Muscle layer of colon (tissue), 2 donors: Measurements from ENCODE around the gene ABLIM3.
"Not testable (repeated sequence)": the region's sequence is repeated elsewhere in the genome, so short reads cannot be mapped to it uniquely, and the experiment has no call there.

Experiments used
- H3K27ac ChIP-seq: one replicate; pipeline ENCODE4 v1.7.0; 2013; ENCODE audit warnings: low read depth, mild to moderate bottlenecking, low read length, moderate library complexity
- H3K27me3 ChIP-seq, 2 donors: one replicate each; pipeline ENCODE4 v1.7.0; 2013; ENCODE audit warnings: low read length in 2 of 2, mild to moderate bottlenecking in 2 of 2; ENCODE audit not compliant: insufficient read depth in 2 of 2, control insufficient read depth in 1 of 2
- H3K36me3 ChIP-seq: one replicate; pipeline ENCODE4 v1.7.0; 2013; ENCODE audit warnings: mild to moderate bottlenecking, low read length; ENCODE audit not compliant: insufficient read depth
- H3K4me1 ChIP-seq: one replicate; pipeline ENCODE4 v1.7.0; 2013; ENCODE audit warnings: mild to moderate bottlenecking, low read length; ENCODE audit not compliant: insufficient read depth
- H3K4me3 ChIP-seq, 2 donors: one replicate each; pipeline ENCODE4 v1.7.0; 2013; ENCODE audit warnings: low read length in 2 of 2, low read depth in 1 of 2, mild to moderate bottlenecking in 1 of 2, moderate library complexity in 1 of 2
- H3K9ac ChIP-seq: one replicate; pipeline ENCODE4 v1.7.0; 2013; ENCODE audit warnings: low read length
- H3K9me3 ChIP-seq: one replicate; pipeline ENCODE4 v1.7.0; 2013; ENCODE audit warnings: mild to moderate bottlenecking, low read length
- donor health status: abdominal sarcoma.
- donor health status: Adenocarcinoma of cecum.

The ABLIM3 gene

DNA sequence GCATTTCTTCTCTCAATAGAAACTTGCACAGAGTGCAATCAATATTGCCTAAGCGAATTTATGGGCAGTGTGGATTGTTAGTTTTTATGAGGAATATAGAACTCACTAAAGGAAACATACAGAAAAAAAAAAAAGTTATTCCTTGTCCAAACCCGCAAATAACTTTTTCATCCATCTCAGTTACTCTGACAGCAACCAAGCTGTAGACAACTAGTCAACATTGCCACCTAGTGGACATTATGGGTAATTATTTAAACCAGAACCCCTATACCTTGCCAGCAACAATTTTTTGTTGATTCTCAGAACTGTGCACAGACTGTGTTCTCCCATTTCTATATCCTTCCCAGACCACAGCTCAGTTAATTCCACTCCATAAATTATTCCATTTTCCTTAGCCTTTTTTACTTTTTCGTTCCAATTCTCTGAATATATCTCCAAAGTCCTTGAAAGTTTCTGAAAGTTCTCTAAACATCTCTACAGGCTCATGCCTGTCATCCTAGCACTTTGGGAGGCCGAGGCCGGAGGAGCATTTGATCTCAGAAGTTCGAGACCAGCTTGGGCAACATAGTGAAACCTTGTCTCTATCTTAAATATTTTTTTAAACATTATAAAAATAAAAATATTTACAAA, 127.8 kb downstream of the ABLIM3 start:
- no peaks in the 10 kb centered on the region for H3K4me1 ChIP-seq
- H3K27me3 ChIP-seq = no peaks in the 10 kb centered on the region
- no peak overlapping the region for H3K27ac ChIP-seq
- H3K4me3 ChIP-seq = no peak overlapping the region
- H3K9me3 ChIP-seq = no peaks in the 10 kb centered on the region
- H3K36me3 ChIP-seq = no peaks in the 10 kb centered on the region
- H3K9ac ChIP-seq = no peak overlapping the region

DNA sequence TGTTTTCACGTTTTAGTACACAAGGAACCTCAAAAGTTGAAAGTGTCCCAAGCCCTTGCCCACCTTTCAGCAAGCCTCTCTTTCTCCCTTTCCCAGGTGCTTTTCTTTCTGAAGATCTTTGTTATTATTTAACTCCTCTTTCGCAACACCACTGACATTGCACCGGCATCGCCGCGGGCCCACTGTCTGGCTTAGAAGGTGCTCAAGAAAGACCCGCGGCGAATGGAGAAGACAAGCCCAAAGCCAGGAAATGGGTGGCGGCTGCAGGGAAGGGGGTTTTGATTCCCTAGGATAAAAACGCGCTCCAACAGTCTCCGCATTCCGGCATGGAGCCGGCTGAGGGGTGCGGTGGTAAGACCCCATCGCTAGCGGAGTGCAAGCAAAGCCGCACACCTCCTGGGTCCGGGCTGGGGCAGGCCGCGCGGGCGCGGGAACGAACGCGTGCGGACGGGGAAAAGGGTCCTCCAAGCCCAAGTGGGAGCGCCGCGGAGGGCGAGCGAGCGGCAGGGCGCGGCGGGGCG, 130.0 kb downstream of the ABLIM3 start:
- no peak overlapping the region for H3K9ac ChIP-seq

DNA sequence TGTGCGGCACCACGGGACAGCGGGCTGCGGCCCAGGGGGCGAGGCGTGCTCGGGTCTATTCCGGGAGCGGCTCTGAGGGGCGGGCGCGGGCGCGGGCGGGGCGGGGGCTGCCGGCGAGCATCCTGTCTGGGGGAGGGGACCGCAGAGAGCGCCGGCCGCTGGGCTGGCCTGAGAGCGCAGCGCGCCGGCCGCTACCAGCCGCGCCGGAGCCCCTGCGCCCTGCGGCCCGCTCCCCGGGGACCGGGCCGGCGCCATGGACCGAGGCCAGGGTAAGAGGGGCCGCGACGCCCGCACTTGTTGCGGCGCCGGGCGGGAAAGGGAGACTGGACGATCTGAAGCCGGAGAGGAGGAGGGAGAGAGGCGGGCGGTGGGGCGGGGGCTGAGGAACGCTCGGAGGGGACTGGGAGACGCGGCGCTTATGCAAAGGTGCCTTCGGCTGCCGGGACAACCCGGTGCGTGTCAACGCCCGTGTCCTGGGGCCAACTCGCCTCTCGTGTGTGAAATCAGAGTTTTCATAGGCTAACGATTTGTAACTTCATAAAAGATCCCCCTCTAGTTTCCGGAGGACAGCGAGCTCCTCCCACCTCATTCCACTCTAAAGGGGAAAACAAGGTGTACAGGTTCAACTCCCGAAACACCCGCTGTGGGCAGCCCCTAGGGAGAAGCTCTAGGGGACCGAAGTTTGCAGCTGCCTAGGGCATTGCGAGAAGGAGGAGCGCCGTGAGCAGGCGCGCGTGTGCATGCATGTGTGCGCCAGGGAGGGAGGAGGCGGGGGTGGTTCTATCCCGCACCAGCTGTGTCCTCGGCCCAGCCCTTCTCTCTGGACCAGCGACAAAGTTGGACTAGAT, 130.6 kb downstream of the ABLIM3 start, which contains the start of gene AFAP1L1:
AFAP1L1 (plus strand) TSS at position 144 of the 848 bp plus-strand sequence; CDS start at position 254, 110 bp downstream.
- Histone ChIP-seq H3K9ac (no peak within 1 kb of the TSS), H3K27me3 (no peaks in the 10 kb centered on the region), H3K4me3 (peak within 1 kb of the TSS; percentile 40 to 63), H3K4me1 (no peaks in the 10 kb centered on the region), H3K36me3 (no peaks in the 10 kb centered on the region), H3K9me3 (no peaks in the 10 kb centered on the region), H3K27ac (no peak within 1 kb of the TSS)

More for the DNA sequence above, 130.0 kb downstream of the ABLIM3 start:
- no peaks in the 10 kb centered on the region for H3K9me3 ChIP-seq
- H3K27ac ChIP-seq = no peak overlapping the region
- no peaks in the 10 kb centered on the region for H3K36me3 ChIP-seq
- H3K4me1 ChIP-seq = no peaks in the 10 kb centered on the region
- no peaks in the 10 kb centered on the region for H3K27me3 ChIP-seq
- H3K4me3 ChIP-seq = peak overlapping the region; percentile 40 to 63

- not testable (repeated sequence) for H3K9ac ChIP-seq, H3K27ac ChIP-seq, H3K4me1 ChIP-seq, H3K36me3 ChIP-seq, H3K27me3 ChIP-seq, H3K9me3 ChIP-seq
- H3K4me3 ChIP-seq = peak overlapping the region in 1 of 2 donors; percentile 62
Observed at GRCh38 chr5:149272781-149273180, 131.5 kb downstream of the ABLIM3 start.

DNA sequence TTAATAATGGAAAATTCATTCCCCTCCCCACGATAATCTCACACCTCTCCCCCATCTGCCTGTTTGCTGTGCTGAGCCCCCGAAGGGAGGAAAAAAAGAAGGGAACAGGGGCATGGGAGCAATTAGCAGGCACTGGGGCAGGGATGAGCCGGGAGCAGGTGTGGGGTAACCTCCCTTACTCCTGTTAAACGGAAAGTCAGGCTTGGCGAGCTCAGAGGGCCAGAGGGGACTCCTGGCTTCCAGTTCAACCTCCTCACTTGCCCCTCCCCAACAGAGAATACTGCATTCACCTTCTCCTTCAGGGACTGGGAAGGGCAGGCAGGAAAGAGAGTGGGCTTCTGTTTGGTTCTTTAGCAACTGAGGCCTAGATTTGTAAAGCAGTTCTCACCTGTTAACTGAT, 131.9 kb downstream of the ABLIM3 start:
- Histone ChIP-seq H3K9ac (no peak overlapping the region), H3K27ac (no peak overlapping the region), H3K27me3 (no peaks in the 10 kb centered on the region), H3K4me3 (no peak overlapping the region), H3K4me1 (no peaks in the 10 kb centered on the region), H3K36me3 (no peaks in the 10 kb centered on the region), H3K9me3 (no peaks in the 10 kb centered on the region)

- no peaks in the 10 kb centered on the region for H3K4me1 ChIP-seq
- H3K36me3 ChIP-seq = no peaks in the 10 kb centered on the region
- H3K27me3 ChIP-seq = no peaks in the 10 kb centered on the region
- no peak overlapping the region for H3K27ac ChIP-seq
- H3K9me3 ChIP-seq = no peaks in the 10 kb centered on the region
- no peak overlapping the region for H3K9ac ChIP-seq
- H3K4me3 ChIP-seq = no peak overlapping the region
Observed at GRCh38 chr5:149273950-149274349, 132.7 kb downstream of the ABLIM3 start.

GRCh38 chr5:149274939-149275338, 133.6 kb downstream of the ABLIM3 start:
- H3K4me1 ChIP-seq = no peaks in the 10 kb centered on the region

GRCh38 chr5:149277801-149278200, 136.5 kb downstream of the ABLIM3 start:
- H3K27ac ChIP-seq = no peak overlapping the region
- H3K4me1 ChIP-seq = no peaks in the 10 kb centered on the region
- H3K4me3 ChIP-seq = no peak overlapping the region
- no peak overlapping the region for H3K9ac ChIP-seq
- H3K27me3 ChIP-seq = no peaks in the 10 kb centered on the region
- H3K36me3 ChIP-seq = no peaks in the 10 kb centered on the region
- H3K9me3 ChIP-seq = no peaks in the 10 kb centered on the region

More at GRCh38 chr5:149274939-149275338, 133.6 kb downstream of the ABLIM3 start:
- no peaks in the 10 kb centered on the region for H3K9me3 ChIP-seq
- no peak overlapping the region for H3K27ac ChIP-seq
- H3K27me3 ChIP-seq = no peaks in the 10 kb centered on the region
- H3K4me3 ChIP-seq = no peak overlapping the region
- no peaks in the 10 kb centered on the region for H3K36me3 ChIP-seq
- no peak overlapping the region for H3K9ac ChIP-seq

- H3K4me3 ChIP-seq = no peak overlapping the region
- H3K4me1 ChIP-seq = no peaks in the 10 kb centered on the region
- H3K27me3 ChIP-seq = no peaks in the 10 kb centered on the region
- no peak overlapping the region for H3K9ac ChIP-seq
- no peak overlapping the region for H3K27ac ChIP-seq
- no peaks in the 10 kb centered on the region for H3K9me3 ChIP-seq
- no peaks in the 10 kb centered on the region for H3K36me3 ChIP-seq
Observed at GRCh38 chr5:149278451-149279210, 137.3 kb downstream of the ABLIM3 start.

- no peak overlapping the region for H3K4me3 ChIP-seq
- H3K27me3 ChIP-seq = no peaks in the 10 kb centered on the region
- H3K36me3 ChIP-seq = no peaks in the 10 kb centered on the region
- H3K4me1 ChIP-seq = no peaks in the 10 kb centered on the region
- no peaks in the 10 kb centered on the region for H3K9me3 ChIP-seq
- H3K27ac ChIP-seq = no peak overlapping the region
- H3K9ac ChIP-seq = no peak overlapping the region
Observed at GRCh38 chr5:149279661-149280060, 138.4 kb downstream of the ABLIM3 start.

DNA sequence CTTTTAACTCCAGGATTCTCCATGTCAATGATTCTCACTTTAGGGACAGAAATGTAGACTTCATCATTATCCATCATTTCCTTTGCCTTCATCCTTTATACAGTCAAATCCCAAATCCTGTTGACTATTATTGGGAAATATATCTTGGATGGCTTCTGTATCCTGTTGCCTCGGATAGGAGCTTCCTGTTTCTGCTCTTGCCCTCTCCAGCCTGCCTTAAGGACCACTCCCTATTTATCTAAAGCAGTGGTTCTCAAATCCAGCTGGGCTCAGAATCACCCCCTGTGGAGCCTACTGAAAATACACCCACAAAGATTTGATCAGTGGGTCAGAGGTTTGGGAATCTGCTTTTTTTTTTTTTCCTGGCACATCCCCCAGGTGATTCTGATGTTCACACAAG, 138.8 kb downstream of the ABLIM3 start:
- Histone ChIP-seq H3K9ac (no peak overlapping the region), H3K4me3 (no peak overlapping the region), H3K9me3 (no peaks in the 10 kb centered on the region), H3K27me3 (no peaks in the 10 kb centered on the region), H3K36me3 (no peaks in the 10 kb centered on the region), H3K27ac (no peak overlapping the region), H3K4me1 (no peaks in the 10 kb centered on the region)
